Natural killer cell (primary cell): ENCODE measurements around the gene M1AP. TPM values are rescaled to one million over a fixed set of nuclear protein-coding genes. Genes with fewer than 3 reads are reported as not detected.

Source experiments
- ATAC-seq, 3 donors: fragments of 150-1000 bp in 2 of 3; fragments of 200-7000 bp in 1 of 3; cut with Tn5 transposase; 1 replicate in 1 of 3; 2 replicates in 2 of 3; pipeline ENCODE4 v1.10.0; 2021; ENCODE audit warnings: mild to moderate bottlenecking in 2 of 3, moderate library complexity in 2 of 3
- DNase-seq, 2 donors: peaks; one replicate each; pipeline versions ENCODE4 v3.0.0 to v3.0.0-alpha.2; 2013 to 2021; ENCODE audit warnings: mixed read lengths in 1 of 2
- H3K27ac ChIP-seq: one replicate; pipeline ENCODE4 v1.5.1; 2013; ENCODE audit warnings: mild to moderate bottlenecking, low read length
- H3K27me3 ChIP-seq: one replicate; pipeline ENCODE4 v1.6.1; 2013; ENCODE audit warnings: low read length; ENCODE audit not compliant: control insufficient read depth, insufficient read depth
- H3K36me3 ChIP-seq: one replicate; pipeline ENCODE4 v1.6.1; 2013; ENCODE audit warnings: low read length; ENCODE audit not compliant: control insufficient read depth, insufficient read depth
- H3K4me1 ChIP-seq: one replicate; pipeline ENCODE4 v1.6.1; 2013; ENCODE audit warnings: low read length; ENCODE audit not compliant: control insufficient read depth, insufficient read depth
- H3K4me3 ChIP-seq: one replicate; pipeline ENCODE4 v1.5.1; 2013; ENCODE audit warnings: low read length
- H3K9me3 ChIP-seq: one replicate; pipeline ENCODE4 v1.6.1; 2013; ENCODE audit warnings: low read length; ENCODE audit not compliant: control insufficient read depth, insufficient read depth
- H3K27ac Mint-ChIP-seq, 2 donors: one replicate each; pipeline ENCODE4 v1.8.0; 2022; ENCODE audit warnings: mild to moderate bottlenecking in 2 of 2, mixed read lengths in 2 of 2, moderate library complexity in 1 of 2
- H3K27me3 Mint-ChIP-seq, 2 donors: one replicate each; pipeline ENCODE4 v1.8.0; 2022; ENCODE audit warnings: low read depth in 2 of 2, mixed read lengths in 2 of 2
- H3K36me3 Mint-ChIP-seq: one replicate; pipeline ENCODE4 v1.8.0; 2022; ENCODE audit warnings: mixed read lengths
- H3K4me1 Mint-ChIP-seq, 2 donors: one replicate each; pipeline ENCODE4 v1.8.0; 2022; ENCODE audit warnings: mixed read lengths in 2 of 2
- H3K4me3 Mint-ChIP-seq: one replicate; pipeline ENCODE4 v1.8.0; 2022; ENCODE audit warnings: mild to moderate bottlenecking, moderate library complexity, mixed read lengths
- H3K9me3 Mint-ChIP-seq, 2 donors: one replicate each; pipeline ENCODE4 v1.8.0; 2022; ENCODE audit warnings: mixed read lengths in 2 of 2
- WGBS: methylation state at CpG from one replicate; pipeline ENCODE4 v1.1.7; 2013; ENCODE audit warnings: missing lambda C conversion rate; ENCODE audit not compliant: insufficient coverage; 5-methylcytosine and 5-hydroxymethylcytosine counted together
- intact Hi-C: fragments of 100-400 bp; cut with micrococcal nuclease; formaldehyde crosslinking; loops from one replicate; pipeline ENCODE4 v1.14.2; 2022
- total RNA-seq, 4 donors: library from RNA; stranded (reverse); fragments of 120-200 nt in 1 of 4; gene quantifications; one replicate each; pipeline versions ENCODE4 v1.2.3 to v1.2.4, GENCODE V29; 2013 to 2022
- TF ChIP-seq, protein P1 (sequence below): fragments of 200-600 bp; IDR thresholded peaks from one replicate; pipeline ENCODE4 v1.8.0; 2022; ENCODE audit warnings: antibody characterized with exemption

The M1AP gene
- total RNA-seq, 3 donors from 2014 or later (not counting 1 experiment from before 2014, with no cell fraction given), result not detected

- H3K4me3 ChIP-seq, result no peak overlapping the region
- H3K36me3 ChIP-seq, result peaks cover 10% of the 10 kb centered on the region
- ATAC-seq (no peak), DNase-seq (no peak)
- H3K9me3 ChIP-seq, result no peaks in the 10 kb centered on the region
- H3K9me3 Mint-ChIP-seq, result no peaks in the 10 kb centered on the region
- H3K27ac ChIP-seq, result no peak overlapping the region
- TF ChIP-seq, protein P1, sequence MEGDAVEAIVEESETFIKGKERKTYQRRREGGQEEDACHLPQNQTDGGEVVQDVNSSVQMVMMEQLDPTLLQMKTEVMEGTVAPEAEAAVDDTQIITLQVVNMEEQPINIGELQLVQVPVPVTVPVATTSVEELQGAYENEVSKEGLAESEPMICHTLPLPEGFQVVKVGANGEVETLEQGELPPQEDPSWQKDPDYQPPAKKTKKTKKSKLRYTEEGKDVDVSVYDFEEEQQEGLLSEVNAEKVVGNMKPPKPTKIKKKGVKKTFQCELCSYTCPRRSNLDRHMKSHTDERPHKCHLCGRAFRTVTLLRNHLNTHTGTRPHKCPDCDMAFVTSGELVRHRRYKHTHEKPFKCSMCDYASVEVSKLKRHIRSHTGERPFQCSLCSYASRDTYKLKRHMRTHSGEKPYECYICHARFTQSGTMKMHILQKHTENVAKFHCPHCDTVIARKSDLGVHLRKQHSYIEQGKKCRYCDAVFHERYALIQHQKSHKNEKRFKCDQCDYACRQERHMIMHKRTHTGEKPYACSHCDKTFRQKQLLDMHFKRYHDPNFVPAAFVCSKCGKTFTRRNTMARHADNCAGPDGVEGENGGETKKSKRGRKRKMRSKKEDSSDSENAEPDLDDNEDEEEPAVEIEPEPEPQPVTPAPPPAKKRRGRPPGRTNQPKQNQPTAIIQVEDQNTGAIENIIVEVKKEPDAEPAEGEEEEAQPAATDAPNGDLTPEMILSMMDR, result no peak
- H3K27me3 ChIP-seq, result no peaks in the 10 kb centered on the region
- intact Hi-C loops, result no loop called here
- H3K4me1 Mint-ChIP-seq, result no peaks in the 10 kb centered on the region
- no peak overlapping the region for H3K4me3 Mint-ChIP-seq
- no peaks in the 10 kb centered on the region for H3K27me3 Mint-ChIP-seq
- H3K27ac Mint-ChIP-seq, result no peak overlapping the region
- no peaks in the 10 kb centered on the region for H3K36me3 Mint-ChIP-seq
- H3K4me1 ChIP-seq, result no peaks in the 10 kb centered on the region
Observed at GRCh38 chr2:74682501-74682900, 34.4 kb upstream of the M1AP start.

GRCh38 chr2:74679615-74680014 is 31.5 kb upstream of the M1AP start:
- H3K4me3 ChIP-seq, result no peak overlapping the region
- H3K4me3 Mint-ChIP-seq, result no peak overlapping the region
- ATAC-seq (no peak), DNase-seq (no peak)
- peaks cover 31% of the 10 kb centered on the region for H3K36me3 ChIP-seq
- H3K4me1 Mint-ChIP-seq, result no peaks in the 10 kb centered on the region
- no peaks in the 10 kb centered on the region for H3K9me3 ChIP-seq
- TF ChIP-seq, protein P1, result no peak
- H3K27me3 ChIP-seq, result no peaks in the 10 kb centered on the region
- no peak overlapping the region for H3K27ac ChIP-seq
- H3K27ac Mint-ChIP-seq, result no peak overlapping the region
- no peaks in the 10 kb centered on the region for H3K9me3 Mint-ChIP-seq
- 96% methylated on average over 15 of the region's 15 CpGs for WGBS
- no peaks in the 10 kb centered on the region for H3K4me1 ChIP-seq
- no peaks in the 10 kb centered on the region for H3K27me3 Mint-ChIP-seq
- peaks cover 10% of the 10 kb centered on the region for H3K36me3 Mint-ChIP-seq
- intact Hi-C loops, result no loop called here

DNA sequence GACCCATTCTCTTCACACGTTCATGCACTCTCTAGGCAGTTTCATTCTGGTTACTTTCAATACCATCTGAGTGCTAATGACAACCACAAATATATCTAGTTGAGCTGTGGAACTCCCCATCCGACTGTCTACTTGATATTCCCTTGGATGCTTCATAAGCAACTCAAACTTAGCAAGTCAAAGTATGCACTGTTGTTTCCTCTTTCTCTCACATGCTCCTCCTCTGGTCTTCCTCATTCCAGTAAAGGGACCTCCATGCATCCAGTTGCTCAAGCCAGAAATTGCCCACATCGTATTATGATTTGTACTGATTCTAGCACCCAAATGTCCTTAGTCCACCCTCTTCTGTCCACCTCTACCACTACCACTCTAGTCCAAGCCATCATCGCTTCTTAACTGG is 28.2 kb upstream of the M1AP start:
- peaks cover 43% of the 10 kb centered on the region for H3K36me3 ChIP-seq
- TF ChIP-seq, protein P1, result no peak
- H3K27me3 ChIP-seq, result no peaks in the 10 kb centered on the region
- no peaks in the 10 kb centered on the region for H3K9me3 ChIP-seq
- Mint-ChIP-seq H3K4me1 (peaks cover 0 to 6% of the 10 kb centered on the region in 2 donors), H3K4me3 (no peak overlapping the region), H3K27ac (no peak overlapping the region), H3K36me3 (peaks cover 10% of the 10 kb centered on the region), H3K9me3 (no peaks in the 10 kb centered on the region), H3K27me3 (no peaks in the 10 kb centered on the region)
- WGBS, result 92% methylated on average over 4 of the region's 4 CpGs
- ATAC-seq (no peak), DNase-seq (no peak)
- intact Hi-C loops, result no loop called here
- no peak overlapping the region for H3K4me3 ChIP-seq
- H3K4me1 ChIP-seq, result no peaks in the 10 kb centered on the region
- H3K27ac ChIP-seq, result no peak overlapping the region

GRCh38 chr2:74675090-74675489 is 27.0 kb upstream of the M1AP start:
- Mint-ChIP-seq H3K36me3 (peaks cover 10% of the 10 kb centered on the region), H3K27ac (no peak overlapping the region)

More at GRCh38 chr2:74675090-74675489, 27.0 kb upstream of the M1AP start:
- DNase-seq (no peak), ATAC-seq (no peak)
- Histone ChIP-seq H3K4me3 (no peak overlapping the region), H3K27ac (no peak overlapping the region), H3K36me3 (peaks cover 41% of the 10 kb centered on the region), H3K27me3 (no peaks in the 10 kb centered on the region), H3K4me1 (no peaks in the 10 kb centered on the region), H3K9me3 (no peaks in the 10 kb centered on the region)
- Mint-ChIP-seq H3K9me3 (no peaks in the 10 kb centered on the region), H3K27me3 (no peaks in the 10 kb centered on the region), H3K4me3 (no peak overlapping the region), H3K4me1 (peaks cover 0 to 11% of the 10 kb centered on the region in 2 donors)
- intact Hi-C loops, result no loop called here
- TF ChIP-seq, protein P1, result no peak
- 95% methylated on average over 6 of the region's 6 CpGs for WGBS
